Sigmoid colon (tissue), 4 donors: ENCODE data around the gene SMTNL1.

Experiments used
- CTCF ChIP-seq, 4 experiments: fragments of 450-650 bp in 3 of 4; fragments of 200-600 bp in 1 of 4; IDR thresholded peaks; one replicate each; pipeline ENCODE4 v1.5.1; 2016 to 2019; ENCODE audit warnings: antibody characterized with exemption in 4 of 4, mild to moderate bottlenecking in 3 of 4, moderate library complexity in 2 of 4
- EP300 ChIP-seq, 4 donors: sonication (generic); formaldehyde crosslinking; IDR thresholded peaks; one replicate each; pipeline ENCODE4 v1.6.1; 2017; ENCODE audit warnings: antibody characterized with exemption in 4 of 4
- POLR2A ChIP-seq, 2 donors: fragments of 450-650 bp; IDR thresholded peaks; one replicate each; pipeline ENCODE4 v1.6.1; 2016; ENCODE audit warnings: antibody characterized with exemption in 2 of 2, mild to moderate bottlenecking in 2 of 2, moderate library complexity in 2 of 2
- POLR2AphosphoS5 ChIP-seq, 4 donors: sonication (generic); formaldehyde crosslinking; IDR thresholded peaks; one replicate each; pipeline ENCODE4 v1.6.1; 2017; ENCODE audit warnings: antibody characterized with exemption in 4 of 4

- TF ChIP-seq POLR2A (IDR thresholded peaks at IDR 0.05): no peak
- TF ChIP-seq CTCF (IDR thresholded peaks at IDR 0.05): no peak
- no peak for TF ChIP-seq POLR2AphosphoS5 (IDR thresholded peaks at IDR 0.05)
- TF ChIP-seq EP300 (IDR thresholded peaks at IDR 0.05): no peak
Observed at GRCh38 chr11:57499983-57500461, 37.4 kb upstream of the SMTNL1 start.
